ENCODE measurements around the gene FCHSD2.

GRCh38 chr11:72939031-72939430 lies 203.1 kb downstream of the FCHSD2 start:
- TF ChIP-seq POLR2AphosphoS5 (IDR thresholded peaks at IDR 0.05) (no peak), POLR2A (IDR thresholded peaks at IDR 0.05) (no peak), CTCF (IDR thresholded peaks at IDR 0.05) (no peak), EP300 (IDR thresholded peaks at IDR 0.05) (no peak)

Data from gastroesophageal sphincter (tissue), 3 donors.